Skin of body (tissue), 2 donors: ENCODE measurements around the gene LRP6. TPM values are rescaled to one million over a fixed set of nuclear protein-coding genes. Genes with fewer than 3 reads are reported as not detected.
"Not testable (repeated sequence)": the region's sequence is repeated elsewhere in the genome, so short reads cannot be mapped to it uniquely, and the experiment has no call there.

Experiments
- DNase-seq: peaks from one replicate; lab custom pipeline; 2025; lab: John Stamatoyannopoulos, UW
- total RNA-seq: library from RNA; depleted of rRNA; stranded (reverse); fragments of >200 nt; gene quantifications from one replicate; pipeline ENCODE4 v1.2.3, GENCODE V29; 2014

Gene LRP6
- total RNA-seq, 1 donor from 2014 or later: 62.2 TPM

- no peak for DNase-seq
Observed at GRCh38 chr12:12126551-12126950, 140.3 kb downstream of the LRP6 start.

GRCh38 chr12:12123036-12123604 lies 143.7 kb downstream of the LRP6 start:
- no peak for DNase-seq

GRCh38 chr12:12121061-12121460 lies 145.8 kb downstream of the LRP6 start:
- no peak for DNase-seq

- DNase-seq: no peak
Observed at GRCh38 chr12:12116677-12117076, 150.2 kb downstream of the LRP6 start.

GRCh38 chr12:12115514-12115913 lies 151.3 kb downstream of the LRP6 start:
- DNase-seq: no peak

GRCh38 chr12:12110923-12111555 lies 155.8 kb downstream of the LRP6 start:
- DNase-seq: not testable (repeated sequence)

GRCh38 chr12:12108441-12109058 lies 158.3 kb downstream of the LRP6 start:
- DNase-seq: no peak

- no peak for DNase-seq
Observed at GRCh38 chr12:12107678-12108077, 159.2 kb downstream of the LRP6 start.

GRCh38 chr12:12099102-12099501 lies 167.7 kb downstream of the LRP6 start:
- DNase-seq: no peak

- DNase-seq: no peak
Observed at GRCh38 chr12:12098691-12099015, 168.2 kb downstream of the LRP6 start.

- DNase-seq: peak; percentile 24
Observed at GRCh38 chr12:12097891-12098690, 168.8 kb downstream of the LRP6 start.

- DNase-seq: no peak
Observed at GRCh38 chr12:12095021-12095420, 171.8 kb downstream of the LRP6 start.

- DNase-seq: no peak
Observed at GRCh38 chr12:12094481-12094880, 172.4 kb downstream of the LRP6 start.

- no peak for DNase-seq
Observed at GRCh38 chr12:12091977-12092663, 174.7 kb downstream of the LRP6 start.

GRCh38 chr12:12091071-12091470 lies 175.8 kb downstream of the LRP6 start:
- no peak for DNase-seq

- DNase-seq: no peak
Observed at GRCh38 chr12:12088761-12089160, 178.1 kb downstream of the LRP6 start.

GRCh38 chr12:12088147-12088546 lies 178.7 kb downstream of the LRP6 start:
- DNase-seq: no peak

- no peak for DNase-seq
Observed at GRCh38 chr12:12087693-12088034, 179.2 kb downstream of the LRP6 start.

- DNase-seq: no peak
Observed at GRCh38 chr12:12086973-12087692, 179.7 kb downstream of the LRP6 start.

- no peak for DNase-seq
Observed at GRCh38 chr12:12086362-12086761, 180.5 kb downstream of the LRP6 start.

- no peak for DNase-seq
Observed at GRCh38 chr12:12083688-12084087, 183.2 kb downstream of the LRP6 start.
